ENCODE data around the gene IL18R1.
"Not testable (repeated sequence)": the region's sequence is repeated elsewhere in the genome, so short reads cannot be mapped to it uniquely, and the experiment has no call there.

The IL18R1 gene, protein sequence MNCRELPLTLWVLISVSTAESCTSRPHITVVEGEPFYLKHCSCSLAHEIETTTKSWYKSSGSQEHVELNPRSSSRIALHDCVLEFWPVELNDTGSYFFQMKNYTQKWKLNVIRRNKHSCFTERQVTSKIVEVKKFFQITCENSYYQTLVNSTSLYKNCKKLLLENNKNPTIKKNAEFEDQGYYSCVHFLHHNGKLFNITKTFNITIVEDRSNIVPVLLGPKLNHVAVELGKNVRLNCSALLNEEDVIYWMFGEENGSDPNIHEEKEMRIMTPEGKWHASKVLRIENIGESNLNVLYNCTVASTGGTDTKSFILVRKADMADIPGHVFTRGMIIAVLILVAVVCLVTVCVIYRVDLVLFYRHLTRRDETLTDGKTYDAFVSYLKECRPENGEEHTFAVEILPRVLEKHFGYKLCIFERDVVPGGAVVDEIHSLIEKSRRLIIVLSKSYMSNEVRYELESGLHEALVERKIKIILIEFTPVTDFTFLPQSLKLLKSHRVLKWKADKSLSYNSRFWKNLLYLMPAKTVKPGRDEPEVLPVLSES

DNA sequence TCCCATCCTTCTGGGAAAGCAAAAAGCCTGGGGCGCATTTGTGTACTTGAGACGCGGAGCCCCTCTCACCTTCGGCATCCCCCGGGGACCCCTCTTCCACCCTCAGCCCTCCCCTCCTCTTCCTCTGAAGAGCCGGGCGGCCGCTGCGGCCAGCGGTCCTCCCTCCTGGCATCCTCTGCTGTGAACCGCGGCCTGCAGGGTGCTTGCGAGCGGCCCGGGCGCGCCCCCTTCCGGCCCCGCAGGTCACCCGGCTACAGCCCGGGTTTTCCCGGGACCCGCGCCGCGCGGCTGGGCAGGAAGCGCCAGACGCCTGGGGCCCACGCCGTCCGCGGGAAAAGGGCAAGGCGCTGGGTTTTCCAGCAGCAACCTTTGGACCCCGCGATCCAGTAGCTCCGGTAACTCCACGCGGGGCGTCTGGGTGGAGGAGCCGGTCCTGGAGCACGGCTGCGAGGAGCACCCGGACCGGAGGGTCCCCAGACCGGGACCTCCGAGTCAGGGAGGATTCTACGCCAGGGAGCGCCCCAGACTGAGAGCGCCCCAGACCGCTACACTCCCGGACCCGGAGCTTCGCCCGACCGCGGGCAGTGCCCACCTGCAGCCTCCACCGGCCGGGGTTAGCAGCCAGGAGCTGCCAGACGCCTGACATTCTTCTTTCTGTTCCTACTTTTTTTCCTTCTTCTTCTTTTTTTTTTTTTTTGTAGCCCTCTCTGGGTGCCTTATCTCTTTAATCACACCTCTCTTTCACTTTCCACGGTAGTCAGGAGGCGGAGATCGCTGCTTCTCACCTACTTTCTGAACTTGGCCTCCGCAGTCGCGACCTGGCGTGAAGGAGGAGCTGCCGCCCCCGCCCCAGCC lies at the start of gene IL18R1:
Gene IL18R1 (plus strand): TSS at position 271 of the 855 bp plus-strand sequence. CDS start 6,865 bp downstream, outside the sequence.
- peak; percentile 53 for DNase-seq

DNA sequence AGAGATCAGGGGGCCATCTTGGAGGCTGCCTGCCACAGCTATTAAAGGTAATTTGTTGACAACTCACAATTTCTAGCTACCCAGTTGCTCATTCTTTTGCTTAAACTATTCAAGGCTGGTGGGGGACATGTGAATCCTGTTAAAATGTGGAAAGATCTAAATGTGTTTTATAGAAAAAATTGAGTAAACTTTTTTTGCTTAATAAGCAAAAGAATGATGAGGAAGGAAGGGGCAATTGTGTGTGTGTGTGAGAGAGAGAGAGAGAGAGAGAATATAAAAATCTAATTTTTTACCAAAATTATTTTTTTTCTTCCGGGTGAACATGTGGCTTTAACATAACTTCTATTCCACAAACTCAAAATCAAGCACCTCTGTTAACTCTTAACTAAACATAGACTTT lies 49.5 kb upstream of the IL18R1 start:
- no peak for DNase-seq

DNA sequence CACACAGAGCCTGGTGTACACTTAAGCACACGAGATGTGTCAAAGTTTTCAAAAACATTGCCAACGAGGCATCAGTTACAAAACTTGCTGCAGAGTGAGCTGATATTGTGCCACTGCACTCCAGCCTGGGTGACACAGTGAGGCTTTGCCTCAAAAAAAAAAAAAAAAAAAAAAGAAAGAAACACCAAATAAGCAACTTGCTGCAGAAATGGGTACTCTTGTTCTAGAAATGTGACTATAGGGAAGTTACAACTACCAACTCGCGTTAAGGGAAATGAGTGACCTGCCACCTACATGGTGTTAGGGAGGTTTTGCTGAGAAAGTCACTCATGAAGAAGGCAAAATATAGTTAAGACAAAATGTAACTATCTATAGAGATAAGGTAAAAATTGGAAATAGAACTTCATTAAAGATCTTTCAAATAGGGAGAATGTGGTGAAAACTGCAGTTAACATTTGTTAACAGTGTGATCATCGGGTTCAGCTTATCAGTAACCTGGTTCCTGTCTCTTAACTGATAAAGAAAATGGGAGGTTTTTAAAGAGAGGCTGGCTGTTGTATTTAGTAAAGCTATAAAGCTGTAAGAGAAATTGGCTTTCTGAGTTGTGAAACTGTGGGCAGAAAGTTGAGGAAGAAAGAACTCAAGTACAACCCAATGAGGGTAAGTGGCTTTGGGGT lies 44.5 kb upstream of the IL18R1 start, which contains the start of gene IL1RL1:
Gene IL1RL1 (plus strand): TSS at position 600 of the 677 bp plus-strand sequence. CDS start 26,702 bp downstream, outside the sequence.
- DNase-seq = no peak

DNA sequence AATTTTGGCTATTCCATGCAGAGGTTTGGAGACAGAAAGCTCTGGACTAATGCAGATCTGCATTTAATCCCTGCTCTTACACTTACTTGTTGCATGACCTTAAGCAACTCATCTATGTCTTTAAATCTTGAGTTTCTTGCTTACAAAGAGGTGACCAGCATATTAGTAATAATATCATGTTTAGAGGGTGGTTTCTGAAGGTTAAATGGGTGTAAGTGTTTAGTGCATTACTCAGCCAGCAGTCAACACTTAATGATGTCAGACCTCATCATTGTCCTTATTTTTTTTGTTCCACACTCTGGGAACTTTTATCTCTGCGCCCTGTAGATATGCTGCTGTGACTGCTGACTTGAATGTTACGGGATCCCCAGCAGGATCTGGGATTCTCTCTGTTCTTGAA lies 42.6 kb upstream of the IL18R1 start:
- no peak for DNase-seq

DNA sequence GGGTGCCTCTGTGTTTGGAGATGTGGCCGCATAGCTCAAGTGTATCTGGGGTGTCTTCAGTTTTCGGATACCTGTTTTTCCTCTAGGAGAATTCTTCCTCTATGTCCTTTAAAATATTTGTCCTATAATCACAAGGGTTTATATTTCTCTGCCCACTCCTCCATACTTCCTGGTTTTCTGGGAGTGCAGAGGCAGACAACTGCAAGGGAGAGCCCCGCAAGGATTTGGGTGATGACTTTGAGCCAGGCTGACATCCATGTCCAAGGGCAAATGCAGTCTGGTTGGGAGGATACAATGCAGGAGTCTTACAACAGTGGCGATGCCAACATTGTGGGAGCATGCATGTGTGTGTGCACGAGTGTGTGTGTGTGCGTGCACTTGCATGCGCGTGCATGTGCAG lies 42.1 kb upstream of the IL18R1 start:
- DNase-seq = no peak

DNA sequence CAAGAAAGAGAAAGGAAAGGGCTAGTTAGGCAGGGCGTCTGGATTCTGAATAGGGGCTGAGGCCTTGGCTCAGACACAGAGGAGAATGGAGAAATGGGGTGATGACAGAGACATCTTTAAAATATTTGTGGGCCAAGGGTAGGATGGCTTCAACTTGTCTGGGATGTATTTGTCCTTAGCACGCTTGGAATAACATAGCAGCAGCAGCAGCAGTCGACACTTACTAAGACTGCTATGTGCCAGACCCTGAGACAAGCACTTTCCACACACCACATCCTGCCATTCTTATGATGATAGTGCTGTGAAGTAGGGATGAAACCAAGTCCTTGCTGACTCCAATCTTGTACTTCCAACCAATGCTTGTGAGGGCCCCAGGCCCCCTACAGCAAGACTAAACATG lies 41.6 kb upstream of the IL18R1 start:
- DNase-seq = no peak

DNA sequence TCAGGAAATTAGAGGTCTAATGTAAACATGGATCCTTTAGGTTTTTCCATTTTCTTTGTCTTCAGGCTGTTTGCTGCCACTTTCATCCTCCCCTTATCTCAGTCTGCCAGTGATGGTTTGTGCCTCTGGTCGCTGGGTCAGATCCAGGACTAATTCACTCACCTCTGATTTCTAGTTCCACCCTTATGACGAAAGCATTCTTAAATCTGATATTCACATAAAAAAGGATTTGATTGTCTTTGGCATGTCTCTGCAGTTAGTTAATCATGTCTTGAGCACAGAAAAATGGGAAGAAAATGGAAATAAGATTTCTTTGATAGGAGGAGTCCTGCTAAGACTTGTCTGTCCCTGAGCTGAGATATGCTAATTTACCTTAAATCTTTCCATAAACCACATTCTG lies 39.7 kb upstream of the IL18R1 start:
- no peak for DNase-seq

DNA sequence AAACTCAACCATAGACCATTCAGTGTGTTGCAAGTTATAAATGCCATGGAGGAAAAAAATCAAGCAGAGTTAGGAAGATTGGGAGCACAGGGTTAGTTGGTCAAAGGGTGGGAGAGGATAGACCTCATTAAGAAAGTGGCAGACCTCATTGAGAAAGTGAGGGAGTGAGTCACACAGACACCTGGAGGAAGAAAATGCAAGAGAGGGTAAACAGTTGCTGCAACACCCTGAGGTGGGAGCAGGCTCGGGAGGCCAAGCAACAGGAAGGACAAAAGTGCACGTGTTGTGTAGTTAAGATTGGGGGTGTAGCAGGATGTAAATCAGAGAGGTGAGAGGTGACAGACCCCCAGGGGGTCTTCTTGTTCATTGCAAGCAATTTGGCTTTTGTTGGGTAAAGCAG lies 37.9 kb upstream of the IL18R1 start:
- no peak for DNase-seq

DNA sequence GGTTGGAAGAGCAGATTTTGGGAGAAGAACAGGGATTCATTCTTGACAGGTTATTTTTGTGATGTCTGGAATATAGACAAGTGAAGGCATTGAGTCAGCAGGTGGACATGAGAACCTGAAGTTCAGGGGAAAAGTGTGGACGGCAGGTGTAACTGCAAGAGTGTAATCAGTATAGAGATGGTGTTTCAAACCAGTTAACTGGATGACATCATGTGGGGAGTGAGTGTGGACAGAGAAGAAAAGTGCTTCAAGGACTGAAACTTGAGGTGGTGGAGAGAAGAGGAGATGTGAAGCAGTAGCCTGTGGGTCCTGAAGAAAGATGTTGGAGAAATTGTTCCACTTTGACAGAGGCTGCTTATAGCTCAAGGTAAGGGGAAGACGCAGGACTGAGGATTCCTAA lies 37.2 kb upstream of the IL18R1 start:
- no peak for DNase-seq

DNA sequence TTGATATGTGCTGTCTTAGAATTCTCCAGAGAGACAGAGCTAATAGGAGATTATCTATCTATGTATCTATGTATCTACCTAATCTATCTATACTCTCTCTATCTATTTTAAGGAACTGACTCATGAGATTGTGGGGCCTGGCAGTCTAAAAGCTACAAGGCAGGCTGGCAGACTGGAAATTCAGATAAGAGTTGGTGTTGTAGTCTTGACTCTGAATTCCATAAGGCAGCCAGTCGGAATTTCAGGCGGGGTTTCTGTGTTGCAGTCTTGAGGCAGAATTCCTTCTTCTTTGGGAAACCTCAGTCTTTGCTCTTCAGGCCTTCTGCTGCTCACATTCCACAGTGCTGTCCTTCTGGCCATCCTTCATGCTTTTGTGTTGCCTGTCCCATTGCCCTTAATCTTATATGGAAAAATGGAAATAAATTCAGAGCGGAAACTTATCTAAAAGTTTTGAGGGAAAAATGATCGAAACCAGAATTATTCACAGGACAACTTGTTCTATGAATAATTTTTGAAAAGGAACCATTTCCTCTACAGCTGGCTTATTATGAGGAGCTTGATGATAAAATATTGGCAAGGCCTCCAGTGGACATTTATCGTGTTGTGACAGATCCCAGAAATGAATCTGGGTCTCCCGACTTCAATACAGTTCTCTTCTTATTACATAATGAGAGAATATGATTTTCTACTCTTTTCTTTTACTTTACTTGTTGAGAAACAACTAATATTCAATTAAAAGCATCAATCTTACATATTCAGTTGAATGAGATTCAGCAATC lies 33.5 kb upstream of the IL18R1 start:
- DNase-seq = no peak

DNA sequence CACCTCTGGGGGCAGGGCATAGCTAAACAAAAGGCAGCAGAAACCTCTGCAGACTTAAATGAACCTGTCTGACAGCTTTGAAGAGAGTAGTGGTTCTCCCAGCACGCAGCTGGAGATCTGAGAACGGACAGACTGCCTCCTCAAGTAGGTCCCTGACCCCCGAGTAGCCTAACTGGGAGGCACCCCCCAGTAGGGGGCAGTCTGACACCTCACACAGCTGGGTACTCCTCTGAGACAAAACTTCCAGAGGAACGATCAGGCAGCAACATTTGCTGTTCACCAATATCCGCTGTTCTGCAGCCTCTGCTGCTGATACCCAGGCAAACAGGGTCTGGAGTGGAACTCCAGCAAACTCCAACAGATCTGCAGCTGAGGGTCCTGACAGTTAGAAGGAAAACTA lies 30.7 kb upstream of the IL18R1 start:
- not testable (repeated sequence) for DNase-seq

DNA sequence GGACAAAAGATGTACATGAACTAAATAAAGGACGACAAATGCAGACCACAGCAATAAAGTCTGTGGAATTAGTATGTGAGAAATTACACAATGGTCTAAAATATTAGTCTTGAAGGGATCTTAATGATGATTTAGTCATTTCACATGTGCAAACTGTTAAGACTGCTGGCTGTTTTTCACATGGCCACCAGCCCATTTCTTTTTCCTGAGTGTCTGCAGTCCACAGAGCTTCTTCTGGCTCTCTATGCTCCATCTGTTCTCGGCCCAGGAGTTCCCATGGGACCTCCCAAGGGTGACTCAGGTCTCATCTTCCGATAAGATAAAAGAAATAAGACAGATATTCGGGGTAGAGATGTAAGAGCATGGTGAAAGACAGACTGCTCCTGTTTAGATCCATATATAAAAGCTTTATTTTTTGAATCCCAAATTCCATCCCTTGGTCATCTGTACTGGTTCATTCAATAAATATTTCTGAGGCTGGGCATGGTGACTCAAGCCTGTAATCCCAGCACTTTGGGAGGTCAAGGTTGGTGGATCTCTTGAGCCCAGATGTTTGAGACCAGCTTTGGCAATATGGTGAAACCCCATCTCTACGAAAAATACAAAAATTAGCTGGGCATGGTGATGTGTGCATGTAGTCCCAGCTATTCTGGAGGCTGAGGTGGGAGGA lies 24.1 kb upstream of the IL18R1 start:
- no peak for DNase-seq

DNA sequence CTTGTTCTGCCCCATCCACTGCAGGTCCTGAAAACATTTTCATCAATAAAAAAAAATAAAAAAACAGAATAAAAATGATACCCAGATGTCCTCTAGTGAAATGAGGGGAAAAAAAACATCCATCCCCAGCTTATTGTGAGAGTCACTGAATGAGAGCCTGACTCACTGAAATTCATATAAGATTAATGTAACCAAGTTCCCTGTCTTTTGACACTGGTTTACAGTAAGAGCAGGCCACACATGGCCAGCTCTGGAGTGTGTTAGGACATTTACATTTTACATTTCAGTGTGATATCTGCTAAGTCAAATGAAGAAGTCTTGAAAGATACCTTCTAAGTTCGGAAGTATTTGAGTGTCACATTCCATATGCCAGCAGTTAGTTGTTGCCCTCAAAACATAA lies 21.1 kb upstream of the IL18R1 start:
- no peak for DNase-seq

DNA sequence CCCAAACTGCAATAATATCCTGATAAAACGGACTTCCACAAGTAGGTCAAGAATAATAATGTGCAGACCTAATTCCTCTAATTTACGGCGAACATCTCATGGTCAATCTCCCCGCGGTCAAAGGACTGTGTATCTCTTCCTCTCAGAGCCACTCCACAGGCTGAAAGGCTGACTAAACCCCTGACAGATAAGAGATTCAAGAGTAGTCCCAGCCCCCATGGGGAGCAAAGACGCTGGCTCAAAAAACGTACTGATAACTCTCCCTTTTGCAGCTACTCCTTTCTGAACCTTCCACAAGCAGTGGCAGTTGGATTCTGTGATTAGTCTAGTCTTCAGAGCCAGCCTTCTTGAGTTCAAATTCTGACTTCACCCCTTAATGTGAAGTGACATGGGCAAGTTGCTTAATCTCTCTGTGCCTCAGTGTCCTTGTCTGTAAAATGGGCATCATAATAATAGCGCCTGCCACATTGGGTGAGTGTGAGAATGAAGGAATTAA lies 19.7 kb upstream of the IL18R1 start:
- no peak for DNase-seq

DNA sequence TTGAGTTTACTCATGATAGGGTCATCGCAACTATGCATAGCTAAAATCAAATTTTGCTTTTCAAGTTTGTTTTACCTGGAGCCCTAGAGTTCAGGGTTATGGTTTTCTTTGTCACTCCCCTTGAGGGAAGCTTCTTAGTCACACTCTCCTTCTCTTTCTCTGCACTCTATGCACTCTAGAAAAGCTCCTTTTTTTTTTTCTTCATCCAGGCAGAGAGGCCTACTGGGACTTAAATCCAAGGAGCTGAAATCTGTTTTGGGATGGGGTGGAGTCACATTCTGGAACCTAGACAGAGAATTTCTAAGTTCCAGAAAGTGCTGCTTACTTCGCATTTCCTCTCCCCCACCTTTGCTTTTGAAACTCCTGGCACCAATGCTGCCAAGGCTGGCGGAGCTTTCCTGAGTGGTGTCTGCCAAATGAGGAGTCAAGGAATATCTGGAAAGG lies 19.1 kb upstream of the IL18R1 start:
- no peak for DNase-seq

DNA sequence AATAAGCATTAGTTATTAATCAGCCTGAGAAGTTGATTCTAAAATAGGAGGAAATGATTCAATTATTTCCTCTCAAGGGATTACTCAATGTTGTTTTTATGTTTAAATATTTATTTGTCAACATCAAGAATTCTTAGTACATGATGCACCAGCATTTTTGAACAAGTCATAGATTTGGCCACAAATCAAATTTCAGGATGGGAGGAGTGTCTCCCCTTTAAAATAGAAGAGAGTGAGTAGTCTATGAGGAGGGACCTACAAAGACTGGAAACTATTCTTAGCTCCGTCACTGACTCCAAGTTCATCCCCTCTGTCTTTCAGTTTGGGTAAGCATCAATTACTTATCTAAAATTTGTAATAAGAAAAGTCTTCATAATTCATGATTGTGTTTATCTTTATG lies 18.6 kb upstream of the IL18R1 start:
- DNase-seq = no peak

DNA sequence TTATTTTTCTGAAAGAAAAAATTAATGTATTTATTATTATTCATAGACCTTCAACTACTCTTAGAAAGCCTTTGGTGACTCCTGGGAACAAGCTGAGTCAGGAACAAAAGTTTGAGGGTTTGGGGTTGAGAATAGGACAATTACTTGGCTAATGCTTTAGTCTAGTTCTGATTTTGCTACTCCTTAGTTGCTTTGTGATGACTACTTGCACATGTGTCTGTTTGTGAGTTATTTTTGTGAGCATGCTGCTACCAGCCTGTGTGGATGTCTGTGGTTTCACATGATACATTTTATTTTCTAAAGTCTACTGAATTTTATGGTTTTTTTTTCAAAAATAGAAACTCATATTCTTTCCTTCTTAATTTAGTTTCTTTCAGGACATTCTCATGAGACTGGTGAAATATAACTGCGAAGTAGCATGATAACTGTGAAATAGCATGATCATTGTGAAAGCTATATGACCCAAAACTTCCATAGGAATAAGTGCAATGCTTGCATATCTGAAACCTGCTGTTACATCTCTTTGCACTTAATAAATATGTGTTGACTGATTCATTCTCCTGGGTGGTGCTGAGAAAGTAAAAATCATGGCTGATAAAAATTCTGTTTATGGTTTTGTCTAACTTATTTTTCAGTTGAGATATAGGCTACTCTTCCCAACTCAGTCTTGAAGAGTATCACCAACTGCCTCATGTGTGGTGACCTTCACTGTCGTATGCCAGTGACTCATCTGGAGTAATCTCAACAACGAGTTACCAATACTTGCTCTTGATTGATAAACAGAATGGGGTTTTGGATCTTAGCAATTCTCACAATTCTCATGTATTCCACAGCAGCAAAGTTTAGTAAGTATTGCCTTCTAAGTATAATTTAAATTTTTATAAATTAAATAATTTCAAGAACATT lies 17.9 kb upstream of the IL18R1 start:
- DNase-seq = no peak

DNA sequence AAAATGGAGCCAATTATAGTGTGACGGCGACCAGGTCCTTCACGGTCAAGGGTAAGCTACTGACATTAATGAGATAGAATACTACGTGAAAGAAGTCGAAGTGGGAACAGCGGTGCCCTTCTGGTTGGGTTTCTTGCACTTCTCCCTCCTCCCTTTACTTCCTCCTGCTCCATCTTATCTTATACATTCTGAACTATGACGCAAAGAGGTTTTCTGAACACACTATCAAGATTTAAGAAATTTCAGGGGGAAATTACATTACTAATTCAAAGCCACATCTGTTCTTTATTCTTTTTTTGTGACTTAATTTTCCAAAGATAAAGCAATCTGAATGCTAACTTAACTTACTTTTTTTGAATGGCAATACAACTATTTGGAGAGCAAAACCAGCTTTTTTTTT lies 14.8 kb upstream of the IL18R1 start:
- no peak for DNase-seq

DNA sequence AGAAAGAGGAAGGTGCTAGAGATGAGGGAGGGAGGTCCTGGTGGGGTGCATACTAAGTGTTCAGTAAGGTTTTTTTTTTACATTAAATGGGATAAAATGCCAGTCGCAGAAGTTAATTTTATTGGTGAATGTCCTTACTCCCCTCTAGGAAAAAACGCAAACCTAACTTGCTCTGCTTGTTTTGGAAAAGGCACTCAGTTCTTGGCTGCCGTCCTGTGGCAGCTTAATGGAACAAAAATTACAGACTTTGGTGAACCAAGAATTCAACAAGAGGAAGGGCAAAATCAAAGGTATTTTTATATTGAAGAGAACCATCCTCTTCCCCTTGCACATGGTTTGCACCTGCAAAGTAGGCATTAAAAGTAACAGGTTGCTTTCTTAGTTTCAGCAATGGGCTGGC lies 12.7 kb upstream of the IL18R1 start:
- no peak for DNase-seq

DNA sequence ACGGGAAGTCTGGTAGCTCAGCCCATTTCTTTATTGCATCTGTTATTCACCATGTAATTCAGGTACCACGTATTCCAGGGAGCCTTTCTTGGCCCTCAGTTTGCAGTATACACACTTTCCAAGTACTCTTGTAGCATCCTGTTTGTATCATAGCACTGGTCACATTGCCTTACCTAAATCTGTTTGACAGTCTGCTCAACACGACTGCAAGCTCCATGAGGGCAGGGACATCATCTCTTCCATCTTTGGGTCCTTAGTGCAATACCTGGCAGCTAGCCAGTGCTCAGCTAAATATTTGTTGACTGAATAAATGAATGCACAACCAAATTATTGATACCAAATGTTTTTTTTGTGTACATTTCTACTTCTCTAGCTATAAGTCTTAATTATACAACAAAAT lies 11.2 kb upstream of the IL18R1 start:
- DNase-seq = no peak

Data from activated effector memory CD4-positive, alpha-beta T cell treated with Interleukin-2 at 50 U/mL for 16 hours (primary cell).